Measurements from ENCODE around the gene BACE1-AS.

DNA sequence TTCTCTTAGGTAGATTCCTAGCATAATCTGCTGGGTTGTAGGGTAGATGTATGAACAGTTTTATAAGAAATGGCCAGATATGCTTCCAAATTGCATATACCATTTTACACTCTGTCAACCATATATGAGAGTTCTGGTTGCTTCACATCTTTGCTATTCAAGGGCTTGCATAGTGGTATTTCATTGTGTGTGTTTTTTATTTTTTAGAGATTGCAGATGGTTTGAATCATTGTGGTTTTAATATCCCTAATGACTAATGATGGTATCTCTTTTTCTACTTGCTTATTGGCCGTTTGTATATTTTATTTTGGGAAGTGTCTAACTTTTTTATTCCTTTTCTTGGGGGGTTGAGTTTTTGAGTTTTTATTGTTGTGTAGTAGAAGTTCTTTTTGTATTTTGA, 31.7 kb upstream of the BACE1-AS start:
- no peak for TF ChIP-seq GATA3 (IDR thresholded peaks at IDR 0.05; ENCODE audit: low read depth, low read length)
- TF ChIP-seq GATA2 (IDR thresholded peaks at IDR 0.05; ENCODE audit: low read depth, low read length): no peak
